ENCODE measurements around the gene LRMDA.

DNA sequence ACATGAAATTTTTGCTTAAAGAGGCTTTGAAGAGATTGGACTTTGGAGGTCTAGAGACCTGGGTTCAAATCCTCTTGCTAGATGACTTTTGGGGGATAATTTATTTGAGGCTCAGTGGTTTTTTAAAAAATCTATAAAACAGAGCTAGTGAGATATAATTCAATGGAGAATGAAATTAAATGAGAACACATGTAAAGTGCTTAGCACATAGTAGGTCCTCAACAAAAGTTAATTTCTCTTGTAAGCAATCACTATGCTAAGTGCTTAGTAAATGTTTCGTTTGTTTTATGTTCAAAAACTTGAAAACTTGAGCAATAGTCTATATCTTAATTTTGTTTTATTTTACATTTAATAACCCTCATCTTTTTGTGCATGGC lies 64.8 kb downstream of the LRMDA start:
- TF ChIP-seq, protein P1, sequence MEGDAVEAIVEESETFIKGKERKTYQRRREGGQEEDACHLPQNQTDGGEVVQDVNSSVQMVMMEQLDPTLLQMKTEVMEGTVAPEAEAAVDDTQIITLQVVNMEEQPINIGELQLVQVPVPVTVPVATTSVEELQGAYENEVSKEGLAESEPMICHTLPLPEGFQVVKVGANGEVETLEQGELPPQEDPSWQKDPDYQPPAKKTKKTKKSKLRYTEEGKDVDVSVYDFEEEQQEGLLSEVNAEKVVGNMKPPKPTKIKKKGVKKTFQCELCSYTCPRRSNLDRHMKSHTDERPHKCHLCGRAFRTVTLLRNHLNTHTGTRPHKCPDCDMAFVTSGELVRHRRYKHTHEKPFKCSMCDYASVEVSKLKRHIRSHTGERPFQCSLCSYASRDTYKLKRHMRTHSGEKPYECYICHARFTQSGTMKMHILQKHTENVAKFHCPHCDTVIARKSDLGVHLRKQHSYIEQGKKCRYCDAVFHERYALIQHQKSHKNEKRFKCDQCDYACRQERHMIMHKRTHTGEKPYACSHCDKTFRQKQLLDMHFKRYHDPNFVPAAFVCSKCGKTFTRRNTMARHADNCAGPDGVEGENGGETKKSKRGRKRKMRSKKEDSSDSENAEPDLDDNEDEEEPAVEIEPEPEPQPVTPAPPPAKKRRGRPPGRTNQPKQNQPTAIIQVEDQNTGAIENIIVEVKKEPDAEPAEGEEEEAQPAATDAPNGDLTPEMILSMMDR (IDR thresholded peaks at IDR 0.05): no peak
- TF ChIP-seq POLR2A (IDR thresholded peaks at IDR 0.05): no peak
